Smooth muscle cell (in vitro differentiated cells): Measurements from ENCODE around the gene ZBTB20. TPM values are rescaled to one million over a fixed set of nuclear protein-coding genes. Genes with fewer than 3 reads are reported as not detected.

Experiments
- DNase-seq: peaks from one replicate; lab custom pipeline; 2025; ENCODE audit not compliant: unreplicated experiment; lab: John Stamatoyannopoulos, UW
- H2AFZ ChIP-seq: fragments of 200-600 bp; sonication (generic); 2 replicates; pipeline ENCODE4 v1.6.0; 2016; ENCODE audit warnings: antibody characterized with exemption, low read depth, mild to moderate bottlenecking
- H3F3A ChIP-seq: fragments of 200-600 bp; sonication (generic); 2 replicates; pipeline ENCODE4 v1.6.0; 2017; ENCODE audit warnings: antibody characterized with exemption, low read depth
- H3K27ac ChIP-seq: fragments of 200-600 bp; sonication (generic); 2 replicates; pipeline ENCODE4 v1.5.1; 2016; ENCODE audit warnings: low read depth, mild to moderate bottlenecking
- H3K27me3 ChIP-seq: fragments of 200-600 bp; sonication (generic); 2 replicates; pipeline ENCODE4 v1.6.1; 2016; ENCODE audit warnings: low read depth, mild to moderate bottlenecking
- H3K36me3 ChIP-seq: fragments of 200-600 bp; sonication (generic); 2 replicates; pipeline ENCODE4 v1.5.1; 2016; ENCODE audit warnings: low read depth
- H3K4me1 ChIP-seq: fragments of 200-600 bp; sonication (generic); 2 replicates; pipeline ENCODE4 v1.5.1; 2016; ENCODE audit warnings: low read depth
- H3K4me2 ChIP-seq: fragments of 200-600 bp; sonication (generic); 2 replicates; pipeline ENCODE4 v1.6.0; 2016; ENCODE audit warnings: mild to moderate bottlenecking
- H3K4me3 ChIP-seq: fragments of 200-600 bp; sonication (generic); 2 replicates; pipeline ENCODE4 v1.5.1; 2016; ENCODE audit warnings: mild to moderate bottlenecking
- H3K79me2 ChIP-seq: fragments of 200-600 bp; sonication (generic); 2 replicates; pipeline ENCODE4 v1.6.0; 2016; ENCODE audit warnings: low read depth, mild to moderate bottlenecking
- H3K9ac ChIP-seq: fragments of 200-600 bp; sonication (generic); 2 replicates; pipeline ENCODE4 v1.6.0; 2016; ENCODE audit warnings: low read depth
- H3K9me3 ChIP-seq: fragments of 200-600 bp; sonication (generic); replicated peaks from 2 replicates; pipeline ENCODE4 v1.5.1; 2016; ENCODE audit warnings: low read depth
- H4K20me1 ChIP-seq: fragments of 200-600 bp; sonication (generic); 2 replicates; pipeline ENCODE4 v1.6.0; 2016; ENCODE audit warnings: low read depth
- CTCF ChIP-seq: fragments of 200-600 bp; sonication (generic); IDR thresholded peaks from 2 replicates; pipeline ENCODE4 v1.5.1; 2017; ENCODE audit warnings: borderline replicate concordance, mild to moderate bottlenecking, antibody characterized with exemption; ENCODE audit not compliant: insufficient read depth, poor library complexity, severe bottlenecking
- WGBS: methylation state at CpG from one replicate; pipeline ENCODE4 v1.1.7; 2016; ENCODE audit warnings: low lambda C conversion rate; 5-methylcytosine and 5-hydroxymethylcytosine counted together
- polyA plus RNA-seq: library from polyadenylated mRNA; unstranded; fragments of >200 nt; fragmentation: Nextera tagmentation; extraction: Ambion mirVana; gene quantifications from 2 replicates; pipeline ENCODE4 v1.2.1, GENCODE V29; 2016
- total RNA-seq: library from RNA; depleted of rRNA; stranded (reverse); fragments of >200 nt; gene quantifications from 2 replicates; pipeline ENCODE4 v1.2.3, GENCODE V29; 2014

Gene ZBTB20
- total and polyA plus RNA-seq, 2 experiments from 2014 or later = 4.9 to 6.8 TPM

- H3K27me3 ChIP-seq = no peaks in the 10 kb centered on the region
- no peaks in the 10 kb centered on the region for H3K79me2 ChIP-seq
- no peaks in the 10 kb centered on the region for H4K20me1 ChIP-seq
- no peak for DNase-seq
- H3K4me2 ChIP-seq = no peak overlapping the region
- H3K4me3 ChIP-seq = no peak overlapping the region
- no peaks in the 10 kb centered on the region for H3K9me3 ChIP-seq
- H3K4me1 ChIP-seq = no peaks in the 10 kb centered on the region
- 90% methylated on average over 1 of the region's 1 CpG for WGBS
- no peak overlapping the region for H3K27ac ChIP-seq
- no peak for TF ChIP-seq CTCF
- no peak overlapping the region for H3K9ac ChIP-seq
- H3K36me3 ChIP-seq = no peaks in the 10 kb centered on the region
- H3F3A ChIP-seq = no peaks in the 10 kb centered on the region
- no peak overlapping the region for H2AFZ ChIP-seq
Measured at GRCh38 chr3:114953800-114954199, 193.3 kb downstream of the ZBTB20 start.

DNA sequence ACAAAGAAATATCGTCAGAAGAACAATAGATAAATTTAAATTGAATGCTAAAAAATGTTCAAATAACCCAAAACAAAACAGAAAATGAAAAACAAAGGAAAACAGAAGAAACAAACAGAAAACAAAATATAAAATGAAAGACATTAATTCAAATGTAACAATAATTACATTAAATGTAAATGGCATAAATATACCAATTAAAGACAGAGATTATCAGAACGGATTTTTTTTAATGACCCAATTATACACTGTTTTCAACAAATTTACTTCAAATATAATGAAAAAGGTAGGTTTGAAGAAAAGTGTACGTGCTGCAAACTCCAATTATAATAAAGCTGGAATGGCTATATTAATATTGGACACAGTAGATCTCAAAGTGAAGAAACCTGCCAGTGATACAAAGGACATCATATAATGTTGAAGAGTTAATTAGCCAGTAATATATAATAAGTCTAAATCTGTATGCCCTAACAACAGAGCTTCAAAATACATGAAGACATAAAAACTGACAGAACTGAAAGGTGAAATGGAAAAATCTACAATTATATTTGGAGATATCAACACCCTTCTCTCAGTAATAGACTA is 193.8 kb downstream of the ZBTB20 start:
- Histone ChIP-seq H3K36me3 (no peaks in the 10 kb centered on the region), H3K4me2 (no peak overlapping the region), H3F3A (no peaks in the 10 kb centered on the region), H3K27ac (no peak overlapping the region), H3K4me3 (no peak overlapping the region), H2AFZ (no peak overlapping the region), H3K9me3 (no peaks in the 10 kb centered on the region), H3K9ac (no peak overlapping the region), H3K27me3 (no peaks in the 10 kb centered on the region), H3K79me2 (no peaks in the 10 kb centered on the region), H3K4me1 (no peaks in the 10 kb centered on the region), H4K20me1 (no peaks in the 10 kb centered on the region)
- no peak for TF ChIP-seq CTCF
- no peak for DNase-seq
- 62% methylated on average over 3 of the region's 3 CpGs for WGBS

- Histone ChIP-seq H3K36me3 (no peaks in the 10 kb centered on the region), H3K9me3 (no peaks in the 10 kb centered on the region), H3K4me1 (no peaks in the 10 kb centered on the region), H3K27ac (no peak overlapping the region), H3K79me2 (no peaks in the 10 kb centered on the region), H3K9ac (no peak overlapping the region), H4K20me1 (peaks cover 3% of the 10 kb centered on the region), H3F3A (no peaks in the 10 kb centered on the region), H2AFZ (no peak overlapping the region), H3K4me3 (no peak overlapping the region), H3K4me2 (no peak overlapping the region), H3K27me3 (no peaks in the 10 kb centered on the region)
- 73% methylated on average over 2 of the region's 2 CpGs for WGBS
- TF ChIP-seq CTCF = no peak
- DNase-seq = no peak
Measured at GRCh38 chr3:114942773-114943172, 204.3 kb downstream of the ZBTB20 start.

- Histone ChIP-seq H3K27me3 (no peaks in the 10 kb centered on the region), H3K4me2 (no peak overlapping the region), H3K9me3 (no peaks in the 10 kb centered on the region), H4K20me1 (peaks cover 3% of the 10 kb centered on the region), H3K36me3 (no peaks in the 10 kb centered on the region), H3K4me3 (no peak overlapping the region), H2AFZ (no peak overlapping the region), H3K9ac (no peak overlapping the region), H3F3A (no peaks in the 10 kb centered on the region), H3K27ac (no peak overlapping the region), H3K4me1 (no peaks in the 10 kb centered on the region), H3K79me2 (no peaks in the 10 kb centered on the region)
- WGBS = 89% methylated on average over 3 of the region's 3 CpGs
- DNase-seq = no peak
- TF ChIP-seq CTCF = no peak
Measured at GRCh38 chr3:114941626-114942309, 205.3 kb downstream of the ZBTB20 start.
